Sigmoid colon (tissue), 7 donors: ENCODE results near the gene MAD1L1. TPM values are rescaled to one million over a fixed set of nuclear protein-coding genes. Genes with fewer than 3 reads are reported as not detected.

Source experiments
- DNase-seq: peaks from one replicate; pipeline ENCODE4 v3.0.0-alpha.2; 2019
- H3K27ac ChIP-seq, 4 donors: fragments of 200-600 bp; sonication (generic); one replicate each; pipeline ENCODE4 v1.5.1; 2016 to 2019; ENCODE audit warnings: mild to moderate bottlenecking in 1 of 4
- H3K27me3 ChIP-seq, 3 donors: fragments of 200-600 bp; sonication (generic); one replicate each; pipeline ENCODE4 v1.5.1; 2019; ENCODE audit warnings: mild to moderate bottlenecking in 1 of 3
- H3K36me3 ChIP-seq, 4 donors: fragments of 200-600 bp; sonication (generic); one replicate each; pipeline ENCODE4 v1.5.1; 2016 to 2019
- H3K4me1 ChIP-seq, 4 donors: fragments of 200-600 bp; sonication (generic); one replicate each; pipeline ENCODE4 v1.5.1; 2017 to 2019
- H3K4me3 ChIP-seq, 4 donors: fragments of 200-600 bp; sonication (generic); one replicate each; pipeline ENCODE4 v1.5.1; 2017 to 2019; ENCODE audit warnings: mild to moderate bottlenecking in 2 of 4, moderate library complexity in 1 of 4
- H3K9me3 ChIP-seq, 4 donors: fragments of 200-600 bp in 3 of 4; sonication (generic) in 3 of 4; one replicate each; pipeline versions ENCODE4 v1.5.1 to v1.6.1; 2013 to 2019
- CTCF ChIP-seq, 4 experiments: fragments of 450-650 bp in 3 of 4; fragments of 200-600 bp in 1 of 4; IDR thresholded peaks; one replicate each; pipeline ENCODE4 v1.5.1; 2016 to 2019; ENCODE audit warnings: antibody characterized with exemption in 4 of 4, mild to moderate bottlenecking in 3 of 4, moderate library complexity in 2 of 4
- EP300 ChIP-seq, 4 donors: sonication (generic); formaldehyde crosslinking; IDR thresholded peaks; one replicate each; pipeline ENCODE4 v1.6.1; 2017; ENCODE audit warnings: antibody characterized with exemption in 4 of 4
- POLR2A ChIP-seq, 2 donors: fragments of 450-650 bp; IDR thresholded peaks; one replicate each; pipeline ENCODE4 v1.6.1; 2016; ENCODE audit warnings: antibody characterized with exemption in 2 of 2, mild to moderate bottlenecking in 2 of 2, moderate library complexity in 2 of 2
- POLR2AphosphoS5 ChIP-seq, 4 donors: sonication (generic); formaldehyde crosslinking; IDR thresholded peaks; one replicate each; pipeline ENCODE4 v1.6.1; 2017; ENCODE audit warnings: antibody characterized with exemption in 4 of 4
- WGBS, 2 donors: extraction: QIAGEN DNeasy Blood & Tissue Kit; methylation state at CpG; one replicate each; pipeline ENCODE4 v1.1.7; 2013; 5-methylcytosine and 5-hydroxymethylcytosine counted together
- intact Hi-C: fragments of 100-400 bp; cut with DNase I; formaldehyde crosslinking; loops from one replicate; pipeline ENCODE4 v1.15.1; 2023
- polyA plus RNA-seq, 3 donors: library from polyadenylated mRNA; stranded (reverse); fragments of 200-250 nt; gene quantifications; one replicate each; pipeline ENCODE4 v1.2.3, GENCODE V29; 2013
- total RNA-seq, 4 donors: library from RNA; depleted of rRNA; stranded (reverse); fragments of >200 nt; gene quantifications; one replicate each; pipeline ENCODE4 v1.1.0, GENCODE V29; 2016
- donor health status: healthy with polysubstance abuse.
- donor health status: Bipolar disorder and iron deficiency.
- donor health status: healthy.

Gene MAD1L1
- total and polyA plus RNA-seq, 7 donors: 10.2 to 38.4 (median 20.6) TPM

DNA sequence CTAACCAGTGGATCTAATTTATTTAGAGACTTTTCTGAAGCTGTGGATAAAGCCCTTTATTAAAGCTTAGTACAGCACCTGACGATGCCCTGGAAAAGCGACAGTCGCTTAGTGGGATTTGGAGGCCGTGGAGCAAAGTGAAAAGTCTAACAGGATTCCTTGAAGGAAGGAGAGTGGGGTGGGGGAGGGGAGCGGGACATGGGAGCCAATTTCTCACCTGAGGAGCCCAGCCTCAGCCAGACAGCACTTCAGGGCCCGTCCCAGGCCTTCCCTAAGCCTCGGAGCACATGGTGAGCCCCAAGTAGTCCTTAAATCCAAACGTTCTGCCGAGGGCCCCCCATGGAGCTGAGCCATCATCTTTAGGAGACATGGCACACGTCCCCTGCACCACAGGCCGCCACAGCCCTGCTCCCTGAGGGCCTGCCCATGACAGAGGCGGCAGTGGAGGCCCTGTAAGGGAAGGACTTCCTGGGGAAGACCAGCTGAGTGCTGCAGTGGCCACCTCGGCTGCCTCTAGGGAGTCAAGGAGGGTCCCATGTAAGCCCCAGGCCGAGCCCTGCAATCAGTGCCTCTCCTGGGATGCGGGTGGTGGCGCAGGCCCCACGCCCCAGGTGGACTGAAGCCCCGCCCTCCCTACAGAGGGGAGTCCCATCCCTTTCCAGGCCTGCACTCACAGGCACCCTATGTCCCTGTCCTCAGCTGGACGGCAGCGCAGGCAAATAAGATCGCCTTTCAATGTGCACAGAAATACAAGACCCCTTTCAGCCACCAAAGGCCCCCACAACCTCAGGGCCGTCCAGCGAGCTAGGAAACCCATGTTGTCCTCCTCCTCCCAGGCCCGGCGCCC is 187.0 kb downstream of the MAD1L1 start:
- H3K27me3 ChIP-seq: no peaks in the 10 kb centered on the region
- no peaks in the 10 kb centered on the region for H3K9me3 ChIP-seq
- intact Hi-C loops: no loop called here
- no peak overlapping the region for H3K4me3 ChIP-seq
- WGBS, 2 donors: 93% methylated on average over 25 of the region's 25 CpGs
- peaks cover 0 to 7% (median 0%) of the 10 kb centered on the region in 4 donors for H3K36me3 ChIP-seq
- H3K4me1 ChIP-seq: no peaks in the 10 kb centered on the region
- no peak for TF ChIP-seq POLR2A (IDR thresholded peaks at IDR 0.05)
- TF ChIP-seq EP300 (IDR thresholded peaks at IDR 0.05): no peak
- no peak for TF ChIP-seq POLR2AphosphoS5 (IDR thresholded peaks at IDR 0.05)
- TF ChIP-seq CTCF (IDR thresholded peaks at IDR 0.05): no peak
- DNase-seq: peak; percentile 55
- no peak overlapping the region for H3K27ac ChIP-seq

DNA sequence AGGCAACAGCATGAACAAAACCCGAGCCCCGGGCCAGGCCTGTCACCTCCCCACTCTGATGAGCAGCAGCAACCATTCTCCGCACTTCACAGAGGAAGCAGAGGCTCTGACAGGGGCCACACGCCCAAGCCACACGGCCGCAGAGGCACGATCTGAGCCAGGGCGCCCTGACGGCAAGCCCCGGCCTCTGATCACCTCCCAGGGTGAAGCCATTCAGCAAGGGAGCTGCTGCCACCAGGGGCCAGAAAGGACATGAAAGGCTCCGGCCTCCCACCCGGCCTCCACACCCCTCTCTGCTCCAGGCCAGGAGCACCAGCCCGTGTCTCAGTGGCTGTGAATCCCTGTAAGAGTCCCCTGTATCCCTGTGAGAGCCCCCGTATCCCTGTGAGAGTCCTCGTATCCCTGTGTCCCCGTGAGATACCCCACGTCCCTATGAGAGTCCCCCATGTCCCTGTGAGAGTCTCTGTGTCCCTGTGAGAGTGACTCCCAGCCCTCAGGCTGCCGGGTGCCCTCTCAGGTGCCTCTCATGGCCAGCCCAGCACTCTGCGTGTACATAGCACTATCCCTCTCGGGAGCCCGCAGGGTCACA is 187.8 kb downstream of the MAD1L1 start:
- no peaks in the 10 kb centered on the region for H3K4me1 ChIP-seq
- peaks cover 0 to 7% (median 0%) of the 10 kb centered on the region in 4 donors for H3K36me3 ChIP-seq
- no peaks in the 10 kb centered on the region for H3K27me3 ChIP-seq
- peak; percentile 45 for DNase-seq
- WGBS, 2 donors: 97% methylated on average over 21 of the region's 21 CpGs
- no peaks in the 10 kb centered on the region for H3K9me3 ChIP-seq
- H3K27ac ChIP-seq: no peak overlapping the region
- no peak for TF ChIP-seq CTCF (IDR thresholded peaks at IDR 0.05)
- intact Hi-C loops: no loop called here
- no peak overlapping the region for H3K4me3 ChIP-seq

- peak; percentile 59 for DNase-seq
- Histone ChIP-seq H3K9me3 (no peaks in the 10 kb centered on the region), H3K36me3 (peaks cover 0 to 7% (median 0%) of the 10 kb centered on the region in 4 donors), H3K27ac (no peak overlapping the region), H3K4me3 (no peak overlapping the region), H3K27me3 (no peaks in the 10 kb centered on the region), H3K4me1 (no peaks in the 10 kb centered on the region)
- TF ChIP-seq POLR2AphosphoS5 (IDR thresholded peaks at IDR 0.05): no peak
- TF ChIP-seq CTCF (IDR thresholded peaks at IDR 0.05): no peak
- no peak for TF ChIP-seq POLR2A (IDR thresholded peaks at IDR 0.05)
- TF ChIP-seq EP300 (IDR thresholded peaks at IDR 0.05): no peak
- intact Hi-C loops: no loop called here
- WGBS, 2 donors: 97 to 98% methylated on average over 21 of the region's 21 CpGs
Observed at GRCh38 chr7:2044311-2044882, 188.3 kb downstream of the MAD1L1 start.

- whole genome bisulfite sequencing, 2 donors: 94 to 97% methylated on average over 32 of the region's 32 CpGs
- Histone ChIP-seq H3K36me3 (peaks cover 0 to 7% (median 0%) of the 10 kb centered on the region in 4 donors), H3K4me3 (no peak overlapping the region), H3K4me1 (no peaks in the 10 kb centered on the region), H3K27ac (no peak overlapping the region), H3K9me3 (no peaks in the 10 kb centered on the region), H3K27me3 (no peaks in the 10 kb centered on the region)
- intact Hi-C loops: no loop called here
- DNase-seq: peak; percentile 54
- TF ChIP-seq POLR2A (IDR thresholded peaks at IDR 0.05) (no peak), POLR2AphosphoS5 (IDR thresholded peaks at IDR 0.05) (no peak), EP300 (IDR thresholded peaks at IDR 0.05) (no peak), CTCF (IDR thresholded peaks at IDR 0.05) (no peak)
Observed at GRCh38 chr7:2043316-2044039, 189.3 kb downstream of the MAD1L1 start.
